Neural crest cell (in vitro differentiated cells): ENCODE measurements around the gene UFSP1. TPM values are rescaled to one million over a fixed set of nuclear protein-coding genes. Genes with fewer than 3 reads are reported as not detected.
A peak's percentile ranks its signal among the peaks of the same experiment; 100 is the strongest.
"Not testable (repeated sequence)": the region's sequence is repeated elsewhere in the genome, so short reads cannot be mapped to it uniquely, and the experiment has no call there.

Experiments
- DNase-seq: peaks from one replicate; pipeline ENCODE4 v3.0.0; 2021; ENCODE audit warnings: low read depth, mixed read lengths, low spot score
- H3K27ac Mint-ChIP-seq: one replicate; pipeline ENCODE4 v1.8.0; 2021; ENCODE audit warnings: mild to moderate bottlenecking, mixed read lengths; ENCODE audit not compliant: unreplicated experiment
- H3K27me3 Mint-ChIP-seq: 2 replicates; pipeline ENCODE4 v1.8.0; 2021; ENCODE audit warnings: low read depth, mild to moderate bottlenecking, mixed read lengths
- H3K36me3 Mint-ChIP-seq: 2 replicates; pipeline ENCODE4 v1.8.0; 2021; ENCODE audit warnings: low read depth, mild to moderate bottlenecking, mixed read lengths
- H3K4me1 Mint-ChIP-seq: 2 replicates; pipeline ENCODE4 v1.8.0; 2021; ENCODE audit warnings: mixed read lengths
- H3K4me3 Mint-ChIP-seq: one replicate; pipeline ENCODE4 v1.8.0; 2021; ENCODE audit warnings: mild to moderate bottlenecking, mixed read lengths
- H3K9me3 Mint-ChIP-seq: 2 replicates; pipeline ENCODE4 v1.8.0; 2021; ENCODE audit warnings: mixed read lengths
- total RNA-seq: library from RNA; stranded (reverse); gene quantifications from 2 replicates; pipeline ENCODE4 v1.2.1, GENCODE V29; 2021
- TF ChIP-seq, protein P1 (sequence below): fragments of 200-600 bp; sonication (generic); conservative IDR thresholded peaks from 2 replicates; pipeline ENCODE4 v1.5.0; 2021; ENCODE audit warnings: antibody characterized with exemption, mild to moderate bottlenecking

The UFSP1 gene
- total RNA-seq, 1 donor from 2014 or later, result 4.6 TPM

- Mint-ChIP-seq H3K27me3 (no peaks in the 10 kb centered on the region), H3K36me3 (peaks cover 2% of the 10 kb centered on the region), H3K4me1 (no peaks in the 10 kb centered on the region), H3K9me3 (no peaks in the 10 kb centered on the region), H3K27ac (no peak overlapping the region), H3K4me3 (no peak overlapping the region)
- no peak for DNase-seq
- TF ChIP-seq, protein P1, sequence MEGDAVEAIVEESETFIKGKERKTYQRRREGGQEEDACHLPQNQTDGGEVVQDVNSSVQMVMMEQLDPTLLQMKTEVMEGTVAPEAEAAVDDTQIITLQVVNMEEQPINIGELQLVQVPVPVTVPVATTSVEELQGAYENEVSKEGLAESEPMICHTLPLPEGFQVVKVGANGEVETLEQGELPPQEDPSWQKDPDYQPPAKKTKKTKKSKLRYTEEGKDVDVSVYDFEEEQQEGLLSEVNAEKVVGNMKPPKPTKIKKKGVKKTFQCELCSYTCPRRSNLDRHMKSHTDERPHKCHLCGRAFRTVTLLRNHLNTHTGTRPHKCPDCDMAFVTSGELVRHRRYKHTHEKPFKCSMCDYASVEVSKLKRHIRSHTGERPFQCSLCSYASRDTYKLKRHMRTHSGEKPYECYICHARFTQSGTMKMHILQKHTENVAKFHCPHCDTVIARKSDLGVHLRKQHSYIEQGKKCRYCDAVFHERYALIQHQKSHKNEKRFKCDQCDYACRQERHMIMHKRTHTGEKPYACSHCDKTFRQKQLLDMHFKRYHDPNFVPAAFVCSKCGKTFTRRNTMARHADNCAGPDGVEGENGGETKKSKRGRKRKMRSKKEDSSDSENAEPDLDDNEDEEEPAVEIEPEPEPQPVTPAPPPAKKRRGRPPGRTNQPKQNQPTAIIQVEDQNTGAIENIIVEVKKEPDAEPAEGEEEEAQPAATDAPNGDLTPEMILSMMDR, result no peak
These were observed 29.7 kb downstream of the UFSP1 start for GRCh38 chr7:100859856-100860255.

DNA sequence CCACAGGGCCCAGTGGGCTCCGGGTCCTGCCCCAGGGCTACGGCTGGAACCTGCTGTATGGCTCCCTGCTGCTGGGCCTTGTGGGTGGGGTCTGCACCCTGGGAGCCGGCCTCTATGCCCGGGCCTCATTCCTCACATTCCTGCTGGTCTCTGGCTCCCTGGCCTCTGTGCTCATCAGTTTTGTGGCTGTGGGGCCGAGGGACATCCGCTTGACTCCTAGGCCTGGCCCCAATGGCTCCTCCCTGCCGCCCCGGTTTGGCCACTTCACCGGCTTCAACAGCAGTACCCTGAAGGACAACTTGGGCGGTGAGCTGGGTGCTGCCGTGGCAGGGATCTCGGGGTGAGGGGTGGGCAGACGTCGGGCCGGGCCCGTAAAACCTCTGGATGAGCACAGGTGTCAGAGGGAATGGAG, 32.6 kb downstream of the UFSP1 start:
- no peak for DNase-seq
- no peak overlapping the region for H3K27ac Mint-ChIP-seq
- H3K4me3 Mint-ChIP-seq, result peak overlapping the region; percentile 18
- H3K36me3 Mint-ChIP-seq, result peaks cover 2% of the 10 kb centered on the region
- no peaks in the 10 kb centered on the region for H3K9me3 Mint-ChIP-seq
- no peaks in the 10 kb centered on the region for H3K27me3 Mint-ChIP-seq
- TF ChIP-seq, protein P1, result no peak
- peaks cover 2% of the 10 kb centered on the region for H3K4me1 Mint-ChIP-seq

DNA sequence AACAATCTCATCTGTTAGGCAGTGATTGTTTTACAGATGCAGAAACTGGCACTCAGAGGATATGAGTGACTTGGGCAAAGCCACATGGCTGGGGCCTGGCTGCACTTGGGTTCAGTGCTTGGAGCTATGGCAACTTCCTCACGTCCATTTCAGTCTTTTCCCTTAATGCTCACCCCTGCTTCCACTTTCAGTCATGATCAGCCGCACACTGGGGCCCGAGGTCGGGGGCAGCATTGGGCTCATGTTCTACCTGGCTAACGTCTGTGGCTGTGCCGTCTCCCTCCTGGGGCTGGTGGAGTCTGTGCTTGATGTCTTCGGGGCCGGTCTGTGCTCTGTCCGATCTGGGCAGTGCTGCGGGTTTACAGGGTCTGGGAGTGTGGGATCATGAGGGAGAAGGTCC, 34.0 kb downstream of the UFSP1 start:
- H3K4me1 Mint-ChIP-seq, result peaks cover 4% of the 10 kb centered on the region
- H3K27ac Mint-ChIP-seq, result no peak overlapping the region
- no peaks in the 10 kb centered on the region for H3K27me3 Mint-ChIP-seq
- DNase-seq, result no peak
- no peaks in the 10 kb centered on the region for H3K9me3 Mint-ChIP-seq
- TF ChIP-seq, protein P1, result no peak
- H3K36me3 Mint-ChIP-seq, result peaks cover 2% of the 10 kb centered on the region
- H3K4me3 Mint-ChIP-seq, result peak overlapping the region; percentile 79

DNA sequence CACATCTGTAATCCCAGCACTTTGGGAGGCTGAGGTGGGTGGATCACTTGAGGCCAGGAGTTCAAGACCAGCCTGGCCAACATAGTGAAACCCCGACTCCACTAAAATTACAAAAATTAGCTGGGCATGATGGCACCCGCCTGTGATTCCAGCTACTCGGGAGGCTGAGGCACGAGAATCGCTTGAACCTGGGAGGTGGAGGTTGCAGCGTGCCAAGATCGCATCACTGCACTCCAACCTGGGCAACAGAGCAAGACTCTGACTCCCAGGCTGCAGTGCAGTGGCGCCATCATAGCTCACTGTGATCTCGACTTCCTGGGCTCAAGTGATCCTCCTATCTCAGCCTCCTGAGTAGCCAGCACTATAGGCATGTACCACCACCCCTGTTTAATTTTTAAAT, 34.6 kb downstream of the UFSP1 start:
- not testable (repeated sequence) for H3K36me3 Mint-ChIP-seq, H3K27me3 Mint-ChIP-seq, H3K27ac Mint-ChIP-seq, H3K4me1 Mint-ChIP-seq, DNase-seq, H3K4me3 Mint-ChIP-seq, H3K9me3 Mint-ChIP-seq

GRCh38 chr7:100854146-100854895, 35.2 kb downstream of the UFSP1 start:
- Mint-ChIP-seq H3K27ac (no peak overlapping the region), H3K36me3 (no peaks in the 10 kb centered on the region), H3K27me3 (no peaks in the 10 kb centered on the region), H3K4me1 (peaks cover 4% of the 10 kb centered on the region), H3K9me3 (no peaks in the 10 kb centered on the region), H3K4me3 (peak overlapping the region; percentile 9)
- TF ChIP-seq, protein P1, result no peak
- DNase-seq, result no peak

GRCh38 chr7:100852048-100852872, 37.3 kb downstream of the UFSP1 start, which contains the start of gene SLC12A9:
SLC12A9 (plus strand) TSS chr7:100852713; CDS start chr7:100854198, 1,485 bp downstream.
- Mint-ChIP-seq H3K27me3 (no peaks in the 10 kb centered on the region), H3K4me3 (peak within 1 kb of the TSS; percentile 80), H3K9me3 (no peaks in the 10 kb centered on the region), H3K36me3 (no peaks in the 10 kb centered on the region), H3K27ac (no peak within 1 kb of the TSS), H3K4me1 (peaks cover 4% of the 10 kb centered on the region)
- TF ChIP-seq, protein P1, result peak; percentile 99
- DNase-seq, result peak; percentile 93
